ENCODE results near the gene TMEM108.

The TMEM108 gene

DNA sequence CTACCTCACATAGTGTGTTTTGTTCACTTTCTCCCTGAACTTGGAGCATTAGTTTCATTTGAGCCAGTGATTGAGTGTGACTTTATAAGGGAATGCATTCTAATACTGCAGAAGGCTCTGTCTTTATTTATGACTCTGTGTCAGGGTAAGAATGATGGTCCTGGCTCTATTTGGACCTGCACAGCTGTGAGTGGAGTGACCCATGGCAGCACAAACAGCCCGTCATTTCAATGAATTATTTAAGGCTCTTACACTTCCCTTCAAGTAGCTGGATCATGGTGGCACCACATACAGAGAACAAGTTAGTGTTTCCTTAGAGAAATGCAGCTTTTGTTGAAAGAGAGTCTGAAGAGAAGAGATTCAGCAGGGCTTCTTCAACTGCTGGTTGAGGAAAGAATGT, 16.4 kb downstream of the TMEM108 start:
- DNase-seq (ENCODE audit: low spot score) = no peak

GRCh38 chr3:133055339-133055738, 17.1 kb downstream of the TMEM108 start:
- no peak for DNase-seq (ENCODE audit: low spot score)

DNA sequence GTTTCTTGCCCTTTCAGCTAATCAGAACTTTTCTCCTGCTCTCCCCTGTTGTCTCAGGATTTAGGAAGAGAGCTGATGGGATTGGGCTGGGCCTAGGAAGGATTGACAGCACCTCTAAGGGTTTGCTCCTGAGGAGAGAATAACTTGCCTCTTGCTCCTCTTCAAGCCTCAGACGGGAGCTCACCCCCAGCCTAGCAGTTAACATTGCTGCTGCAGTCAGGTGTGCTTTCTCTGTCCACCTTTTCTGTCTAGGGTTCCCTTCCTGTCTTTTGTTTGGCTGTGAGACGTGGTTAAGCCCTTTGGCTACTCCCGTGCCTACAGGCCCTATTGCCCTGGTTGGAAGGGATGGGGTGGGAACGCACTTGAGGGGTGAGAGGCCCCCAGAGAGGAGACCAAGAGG, 20.1 kb downstream of the TMEM108 start:
- no peak for DNase-seq (ENCODE audit: low spot score)

GRCh38 chr3:133058831-133059230, 20.6 kb downstream of the TMEM108 start:
- DNase-seq (ENCODE audit: low spot score) = no peak

DNA sequence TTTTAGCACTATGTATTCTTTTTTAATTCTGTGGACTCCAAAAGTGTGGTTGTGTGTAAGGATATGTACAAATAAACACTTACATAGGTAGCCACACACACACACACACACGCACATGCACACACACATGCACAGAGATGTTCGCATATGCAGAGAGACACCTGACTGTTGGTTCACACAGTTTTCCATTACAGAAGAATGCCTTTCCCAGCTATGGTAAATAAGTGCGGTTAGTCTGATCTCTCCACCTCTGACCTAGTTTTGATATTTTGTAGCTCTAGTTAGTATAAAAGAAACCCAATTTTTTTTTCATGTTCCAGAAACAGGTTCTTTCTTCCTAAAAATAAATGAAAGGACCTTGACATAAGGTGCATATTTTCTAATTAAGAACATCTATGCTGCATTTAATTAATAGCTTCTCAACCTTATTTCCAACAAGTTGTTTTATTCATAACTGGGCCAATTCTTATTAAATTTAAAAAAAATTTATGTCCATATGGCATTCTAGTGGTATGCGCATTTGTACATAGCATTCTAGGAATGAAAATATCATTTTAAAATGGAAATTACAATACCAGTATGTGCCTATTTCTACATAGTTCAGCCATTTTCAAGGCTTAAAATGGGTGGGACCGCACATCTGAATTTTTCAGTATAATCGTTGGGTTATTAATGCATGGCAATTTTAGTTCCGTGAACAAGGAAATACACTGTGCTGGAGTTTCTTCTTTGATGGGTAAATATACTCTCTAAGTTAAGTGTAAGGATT, 27.2 kb downstream of the TMEM108 start:
- DNase-seq (ENCODE audit: low spot score) = no peak

- no peak for DNase-seq (ENCODE audit: low spot score)
Observed at GRCh38 chr3:133066026-133066425, 27.8 kb downstream of the TMEM108 start.

- DNase-seq (ENCODE audit: low spot score) = no peak
Observed at GRCh38 chr3:133069556-133070286, 31.5 kb downstream of the TMEM108 start.

- DNase-seq (ENCODE audit: low spot score) = no peak
Observed at GRCh38 chr3:133074977-133075376, 36.8 kb downstream of the TMEM108 start.

- no peak for DNase-seq (ENCODE audit: low spot score)
Observed at GRCh38 chr3:133077688-133078087, 39.5 kb downstream of the TMEM108 start.

DNA sequence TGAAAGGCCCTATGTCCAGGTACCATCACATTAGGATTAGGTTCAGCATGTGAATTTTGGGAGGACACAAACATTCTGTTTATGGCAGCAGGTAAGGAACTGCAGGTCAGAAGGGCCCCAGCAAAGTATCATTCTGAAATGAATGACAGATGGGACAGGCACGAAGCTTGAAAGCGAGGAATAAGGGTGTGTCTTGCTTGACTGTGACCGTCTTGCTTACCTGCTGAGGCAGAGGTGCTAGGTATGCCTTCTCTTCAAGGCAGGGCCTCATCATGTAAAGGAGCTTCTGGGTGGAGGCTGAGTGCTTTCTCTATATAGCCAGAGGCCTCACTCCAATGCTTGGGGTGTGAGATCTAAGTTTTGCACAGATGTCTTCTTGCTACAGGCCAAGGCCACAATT, 41.4 kb downstream of the TMEM108 start:
- no peak for DNase-seq (ENCODE audit: low spot score)

DNA sequence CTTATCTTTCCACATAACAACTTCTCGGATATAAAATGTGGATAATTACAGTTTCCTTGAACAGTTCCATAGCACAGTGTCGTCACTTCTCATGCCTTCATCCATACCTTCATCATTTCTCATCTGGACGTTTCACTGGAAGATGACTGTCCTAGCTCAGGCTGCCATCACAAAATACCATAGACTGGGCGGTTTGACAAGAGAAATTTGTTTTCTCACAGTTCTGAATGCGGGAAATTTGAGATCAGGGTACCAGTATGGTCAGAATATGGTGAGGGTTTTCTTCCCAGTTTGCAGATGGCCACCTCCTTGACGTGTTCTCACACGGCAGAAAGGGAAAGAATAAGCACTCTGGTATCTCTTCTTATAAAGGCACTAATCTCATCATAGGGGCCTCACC, 42.8 kb downstream of the TMEM108 start:
- DNase-seq (ENCODE audit: low spot score) = no peak

DNA sequence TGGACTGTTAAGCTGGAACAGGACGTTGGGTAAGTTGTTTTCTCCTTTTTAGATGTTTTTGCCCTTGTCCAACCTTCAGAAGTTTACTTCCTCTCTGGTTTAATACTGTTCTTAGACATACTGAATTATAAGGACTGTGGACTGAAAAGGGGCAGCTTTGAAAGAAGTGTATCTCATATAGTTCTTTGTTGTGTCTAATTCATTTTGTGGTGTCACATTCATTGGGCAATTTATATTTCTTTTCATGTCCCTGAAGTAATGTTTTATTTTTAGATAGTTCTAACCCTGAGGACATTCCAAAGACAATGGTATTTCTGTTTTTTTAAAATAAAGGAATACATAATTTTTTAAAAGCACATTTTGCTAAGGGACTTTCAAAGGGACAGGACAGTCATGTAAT, 45.2 kb downstream of the TMEM108 start:
- no peak for DNase-seq (ENCODE audit: low spot score)

GRCh38 chr3:133089906-133090485, 51.8 kb downstream of the TMEM108 start:
- no peak for DNase-seq (ENCODE audit: low spot score)

GRCh38 chr3:133092681-133093080, 54.5 kb downstream of the TMEM108 start:
- no peak for DNase-seq (ENCODE audit: low spot score)

DNA sequence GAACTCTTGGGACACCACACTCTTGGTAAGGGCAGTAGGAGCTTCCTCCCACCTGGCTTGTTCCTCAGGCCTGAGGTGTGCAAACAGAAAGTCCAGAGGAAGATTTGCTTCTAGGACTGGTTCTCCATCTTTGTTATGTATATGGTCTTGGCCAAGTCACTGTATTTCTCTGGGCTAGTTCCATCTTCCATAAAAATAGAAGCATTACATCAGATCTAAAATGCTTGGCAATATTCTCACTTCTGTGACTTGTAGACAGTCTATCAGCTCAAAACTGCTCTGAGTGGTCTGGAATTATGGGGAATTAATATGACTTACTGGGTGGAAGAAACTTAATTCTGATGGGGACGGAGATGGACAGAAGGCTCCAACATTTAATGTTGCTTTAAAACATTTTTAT, 55.2 kb downstream of the TMEM108 start:
- no peak for DNase-seq (ENCODE audit: low spot score)

- no peak for DNase-seq (ENCODE audit: low spot score)
Observed at GRCh38 chr3:133096900-133097613, 58.9 kb downstream of the TMEM108 start.

GRCh38 chr3:133103706-133104105, 65.5 kb downstream of the TMEM108 start:
- DNase-seq (ENCODE audit: low spot score) = no peak

GRCh38 chr3:133106169-133106568, 68.0 kb downstream of the TMEM108 start:
- DNase-seq (ENCODE audit: low spot score) = no peak

DNA sequence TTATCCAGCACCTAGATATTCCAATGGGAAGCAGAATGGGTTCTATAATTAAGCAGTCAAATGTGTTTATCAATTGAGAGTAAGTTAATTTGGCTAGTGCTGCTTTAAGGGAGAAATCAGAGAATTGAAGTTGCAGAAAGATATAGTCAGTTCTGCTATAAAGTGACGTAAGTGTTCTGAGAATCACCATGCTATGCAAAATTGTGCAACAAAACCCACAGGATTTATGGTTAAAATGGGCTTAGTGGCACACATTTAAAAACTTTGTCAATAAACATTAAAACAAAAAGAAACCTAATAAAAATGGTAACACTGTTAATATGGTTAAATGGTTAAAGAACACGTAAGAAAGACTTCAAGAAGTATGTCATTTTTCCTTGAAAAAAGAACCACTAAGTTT, 74.5 kb downstream of the TMEM108 start:
- no peak for DNase-seq (ENCODE audit: low spot score)

DNA sequence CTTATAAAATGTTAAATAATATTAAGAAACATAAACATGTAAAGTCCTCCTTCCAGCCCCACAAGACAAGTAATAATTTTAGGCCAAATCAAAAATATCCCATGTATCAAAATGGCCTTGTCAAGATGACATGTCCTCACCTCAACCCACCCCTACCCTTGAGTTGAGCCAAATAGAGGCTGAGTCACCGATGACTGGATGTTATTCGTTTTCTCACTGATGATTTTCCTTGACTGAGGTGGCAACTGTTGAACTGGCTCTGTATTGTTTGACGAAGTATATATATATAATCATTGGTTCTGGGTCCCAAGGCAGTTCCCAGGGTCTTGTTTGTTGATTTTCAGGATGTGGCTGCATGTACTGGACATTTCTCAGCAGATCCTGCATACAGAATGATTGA, 75.3 kb downstream of the TMEM108 start:
- no peak for DNase-seq (ENCODE audit: low spot score)

DNA sequence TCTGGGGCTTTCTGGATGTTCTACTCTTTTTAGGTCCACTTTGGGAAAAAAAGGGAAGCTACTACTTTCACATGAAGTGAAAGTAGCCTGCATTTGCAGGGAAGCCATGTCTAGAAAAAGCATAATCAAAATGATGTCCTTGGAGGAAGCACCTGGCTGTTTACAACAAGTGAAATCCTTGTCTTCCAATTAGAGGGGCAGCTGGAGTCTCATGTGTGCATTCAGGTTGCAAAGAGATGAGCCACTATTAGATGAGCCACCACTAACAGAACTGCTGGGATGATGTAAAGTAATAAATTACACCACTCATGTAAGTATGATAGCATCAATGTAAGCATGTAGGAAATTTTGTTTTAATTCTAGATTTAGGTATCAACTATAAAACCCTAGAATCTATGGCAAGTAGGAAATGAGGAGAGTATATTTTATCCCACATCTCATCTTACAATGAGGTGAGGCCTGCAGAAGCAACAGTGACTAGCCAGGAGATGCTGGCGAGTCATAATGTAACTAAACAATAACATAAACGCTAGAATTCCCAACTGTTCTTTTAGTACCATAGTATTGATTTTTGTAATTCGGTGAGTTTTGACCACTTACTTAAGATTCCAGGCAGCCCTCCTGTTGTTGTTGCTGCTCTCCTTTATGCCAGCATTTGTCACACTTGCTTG, 75.9 kb downstream of the TMEM108 start:
- no peak for DNase-seq (ENCODE audit: low spot score)

- no peak for DNase-seq (ENCODE audit: low spot score)
Observed at GRCh38 chr3:133115176-133115575, 77.0 kb downstream of the TMEM108 start.
